GM12875 (cell line): ENCODE measurements around the gene HMCN1.

ENCODE experiments used
- H3K4me3 ChIP-seq: one replicate; pipeline ENCODE4 v1.5.1; 2011; ENCODE audit warnings: low read depth, low read length, control low read depth
- CTCF ChIP-seq: IDR thresholded peaks from 2 replicates; pipeline ENCODE4 v1.5.1; 2011; ENCODE audit warnings: low read depth, mild to moderate bottlenecking, control low read depth, inconsistent platforms, low read length, moderate library complexity, borderline replicate concordance; ENCODE audit not compliant: insufficient read depth

HMCN1 gene

GRCh38 chr1:185974367-185975170, 240.4 kb downstream of the HMCN1 start:
- no peak for TF ChIP-seq CTCF
- no peak overlapping the region for H3K4me3 ChIP-seq

- TF ChIP-seq CTCF, result no peak
- H3K4me3 ChIP-seq, result no peak overlapping the region
These were observed 246.7 kb downstream of the HMCN1 start for GRCh38 chr1:185980891-185981290.

- no peak overlapping the region for H3K4me3 ChIP-seq
- TF ChIP-seq CTCF, result no peak
These were observed 250.1 kb downstream of the HMCN1 start for GRCh38 chr1:185984113-185984836.

GRCh38 chr1:185987611-185988321, 253.6 kb downstream of the HMCN1 start:
- TF ChIP-seq CTCF, result no peak
- H3K4me3 ChIP-seq, result no peak overlapping the region

- no peak overlapping the region for H3K4me3 ChIP-seq
- no peak for TF ChIP-seq CTCF
These were observed 256.4 kb downstream of the HMCN1 start for GRCh38 chr1:185990565-185990964.

- no peak for TF ChIP-seq CTCF
- no peak overlapping the region for H3K4me3 ChIP-seq
These were observed 257.1 kb downstream of the HMCN1 start for GRCh38 chr1:185991266-185991665.

- TF ChIP-seq CTCF, result no peak
- no peak overlapping the region for H3K4me3 ChIP-seq
These were observed 262.0 kb downstream of the HMCN1 start for GRCh38 chr1:185996211-185996610.
